ENCODE results near the gene EHBP1. TPM values are rescaled to one million over a fixed set of nuclear protein-coding genes. Genes with fewer than 3 reads are reported as not detected.

Gene EHBP1

GRCh38 chr2:63092857-63093256 is 387.3 kb downstream of the EHBP1 start:
- Histone ChIP-seq H3K18ac (ENCODE audit: low read depth in 1 of 2, low read length in 2 of 2) (no peak overlapping the region), H4K91ac (ENCODE audit: low read length) (no peak overlapping the region), H3K36me3 (ENCODE audit: control insufficient read depth in 1 of 2, insufficient read depth in 2 of 2, low read depth in 1 of 2, low read length in 2 of 2) (no peaks in the 10 kb centered on the region), H3K4me3 (ENCODE audit: insufficient read depth in 1 of 2, low read depth in 1 of 2, low read length in 2 of 2) (no peak overlapping the region), H3K4ac (ENCODE audit: low read depth in 1 of 2, low read length in 2 of 2) (no peak overlapping the region), H2AK5ac (ENCODE audit: low read length, severe bottlenecking) (no peak overlapping the region), H3K27ac (ENCODE audit: low read length, poor library complexity, severe bottlenecking) (no peak overlapping the region), H3K9ac (ENCODE audit: low read length) (no peak overlapping the region), H2AFZ (ENCODE audit: low read depth, low read length) (no peak overlapping the region), H2BK15ac (ENCODE audit: low read depth, poor library complexity, severe bottlenecking) (no peak overlapping the region), H2BK12ac (ENCODE audit: low read length in 2 of 2) (no peak overlapping the region), H3K9me3 (ENCODE audit: control insufficient read depth, low read length) (no peaks in the 10 kb centered on the region), H2BK120ac (ENCODE audit: low read depth, low read length) (no peak overlapping the region), H4K8ac (ENCODE audit: low read length) (no peak overlapping the region), H2BK5ac (ENCODE audit: low read depth, low read length, poor library complexity, severe bottlenecking) (no peak overlapping the region), H3K27me3 (ENCODE audit: control insufficient read depth in 1 of 2, insufficient read depth in 1 of 2, low read length in 2 of 2) (no peaks in the 10 kb centered on the region), H3K14ac (ENCODE audit: low read length in 2 of 2) (no peak overlapping the region), H3K4me1 (ENCODE audit: control insufficient read depth, insufficient read depth, low read depth, low read length) (no peaks in the 10 kb centered on the region), H3K23ac (ENCODE audit: low read length in 2 of 2) (no peak overlapping the region), H3K4me2 (ENCODE audit: low read length, poor library complexity, severe bottlenecking) (no peak overlapping the region), H3K79me1 (replicated peaks; ENCODE audit: low read length, poor library complexity, severe bottlenecking) (no peaks in the 10 kb centered on the region)
- no CpG with 5 or more reads among the region's 1 CpG for WGBS
- no peak for DNase-seq

DNA sequence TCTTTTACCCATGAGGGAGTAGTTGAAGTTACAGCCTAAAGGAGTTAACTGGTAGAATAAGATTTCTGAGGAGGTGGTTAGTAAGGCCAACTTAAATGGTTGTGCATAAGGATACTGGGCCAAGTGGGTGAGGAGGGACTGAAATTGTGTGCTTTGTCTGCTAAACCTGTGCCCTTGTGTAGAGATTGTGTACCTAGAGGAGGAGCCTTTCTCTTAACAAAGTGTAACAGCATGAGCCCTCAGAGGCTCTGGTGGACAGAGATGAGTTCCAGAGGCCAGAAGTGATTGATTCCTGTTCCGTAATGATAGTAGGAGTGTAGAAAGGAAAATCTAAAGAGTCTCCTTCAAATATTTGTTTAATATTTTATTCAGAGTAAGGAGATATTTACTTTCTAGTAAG is 388.0 kb downstream of the EHBP1 start:
- Histone ChIP-seq H2AFZ (ENCODE audit: low read depth, low read length) (no peak overlapping the region), H4K91ac (ENCODE audit: low read length) (no peak overlapping the region), H2BK12ac (ENCODE audit: low read length in 2 of 2) (no peak overlapping the region), H2AK5ac (ENCODE audit: low read length, severe bottlenecking) (no peak overlapping the region), H3K18ac (ENCODE audit: low read depth in 1 of 2, low read length in 2 of 2) (no peak overlapping the region), H3K4ac (ENCODE audit: low read depth in 1 of 2, low read length in 2 of 2) (no peak overlapping the region), H3K23ac (ENCODE audit: low read length in 2 of 2) (no peak overlapping the region), H2BK15ac (ENCODE audit: low read depth, poor library complexity, severe bottlenecking) (no peak overlapping the region), H3K4me1 (ENCODE audit: control insufficient read depth, insufficient read depth, low read depth, low read length) (no peaks in the 10 kb centered on the region), H3K27me3 (ENCODE audit: control insufficient read depth in 1 of 2, insufficient read depth in 1 of 2, low read length in 2 of 2) (no peaks in the 10 kb centered on the region), H2BK5ac (ENCODE audit: low read depth, low read length, poor library complexity, severe bottlenecking) (no peak overlapping the region), H3K4me3 (ENCODE audit: insufficient read depth in 1 of 2, low read depth in 1 of 2, low read length in 2 of 2) (no peak overlapping the region), H3K79me1 (replicated peaks; ENCODE audit: low read length, poor library complexity, severe bottlenecking) (no peaks in the 10 kb centered on the region), H3K4me2 (ENCODE audit: low read length, poor library complexity, severe bottlenecking) (no peak overlapping the region), H3K36me3 (ENCODE audit: control insufficient read depth in 1 of 2, insufficient read depth in 2 of 2, low read depth in 1 of 2, low read length in 2 of 2) (no peaks in the 10 kb centered on the region), H3K27ac (ENCODE audit: low read length, poor library complexity, severe bottlenecking) (no peak overlapping the region), H3K9me3 (ENCODE audit: control insufficient read depth, low read length) (no peaks in the 10 kb centered on the region), H3K14ac (ENCODE audit: low read length in 2 of 2) (no peak overlapping the region), H3K9ac (ENCODE audit: low read length) (no peak overlapping the region), H4K8ac (ENCODE audit: low read length) (no peak overlapping the region), H2BK120ac (ENCODE audit: low read depth, low read length) (no peak overlapping the region)
- WGBS, result no CpG with 5 or more reads among the region's 1 CpG
- DNase-seq, result no peak

Small RNA genes within 50 kb of the gene (small RNA-seq; reads per million reads assigned to genes)
- not detected for gene RF00019 (ENCODE audit: low read depth)
